ENCODE measurements around the gene MS4A2.

MS4A2 gene

DNA sequence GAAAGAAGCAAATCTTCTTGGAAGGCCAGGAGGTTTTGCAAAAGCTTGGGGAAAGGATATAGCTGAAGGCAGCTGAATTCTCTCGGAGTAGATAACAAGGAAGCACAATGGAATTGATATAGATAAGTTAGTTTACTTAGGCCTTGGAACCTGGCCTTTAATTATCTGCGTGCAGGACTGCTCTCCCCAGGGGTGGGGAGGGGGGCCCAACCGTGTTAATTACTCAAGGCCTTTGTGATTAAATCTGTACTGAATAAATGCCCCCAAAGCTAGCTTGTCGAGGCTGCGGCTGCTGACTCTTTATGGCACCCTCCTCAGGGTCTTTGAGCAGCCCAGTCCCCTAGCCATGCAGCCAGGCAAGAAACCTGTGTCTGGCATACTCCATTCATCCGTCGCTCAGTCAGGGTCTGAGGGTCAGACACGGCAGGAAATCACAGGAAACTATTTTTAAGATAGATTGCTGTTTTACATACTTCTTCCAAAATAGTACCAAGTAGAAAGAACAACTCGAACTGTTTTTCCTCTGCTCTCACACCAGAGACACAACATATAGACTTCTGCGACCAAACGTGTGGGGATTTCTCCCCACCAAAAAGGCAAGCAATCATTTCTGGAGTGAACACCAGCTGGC, 36.5 kb downstream of the MS4A2 start:
- no peak for TF ChIP-seq FOXP2 (optimal IDR thresholded peaks at IDR 0.05; ENCODE audit: borderline replicate concordance, extremely low read depth, extremely low read length, insufficient read depth)
- TF ChIP-seq REST (IDR thresholded peaks at IDR 0.05; ENCODE audit: insufficient read depth in 1 of 2, low read depth in 2 of 2, low read length in 2 of 2), result no peak
- no peak for TF ChIP-seq TAF1 (IDR thresholded peaks at IDR 0.05; ENCODE audit: borderline replicate concordance, insufficient read depth, low read length)
- TF ChIP-seq POLR2AphosphoS5 (IDR thresholded peaks at IDR 0.05; ENCODE audit: low read depth, low read length), result no peak
- TF ChIP-seq SIN3A (IDR thresholded peaks at IDR 0.05; ENCODE audit: borderline replicate concordance, insufficient read depth, low read length), result no peak

DNA sequence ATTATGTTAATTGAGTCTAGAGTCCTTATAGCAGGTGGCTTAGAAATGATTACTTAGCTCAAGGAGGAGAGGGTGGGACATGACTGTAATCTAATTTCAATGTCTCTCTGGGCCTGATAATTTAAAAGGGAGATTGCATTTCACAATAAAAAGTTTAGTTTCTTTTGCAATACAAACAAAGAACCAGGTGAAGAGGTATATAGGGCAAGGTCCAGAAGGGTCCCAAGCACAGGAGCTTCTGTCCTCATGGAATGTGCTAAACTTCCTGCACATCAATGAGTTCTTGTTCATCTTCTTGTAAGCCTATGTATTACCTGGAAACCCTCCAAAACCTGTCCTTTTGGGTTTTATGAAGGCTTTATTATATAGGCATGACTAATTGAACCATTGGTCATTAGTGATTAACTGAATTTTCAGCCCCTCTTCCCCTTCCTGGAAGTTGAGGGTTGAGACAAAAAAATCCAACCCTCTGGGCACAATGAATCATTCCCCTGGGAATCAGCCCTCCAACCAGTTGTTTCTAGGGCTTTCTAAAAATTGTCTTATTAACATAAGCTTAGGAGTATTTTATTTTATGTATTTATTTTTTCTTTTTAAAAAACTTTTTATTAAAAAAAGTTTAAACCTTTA, 37.6 kb downstream of the MS4A2 start:
- TF ChIP-seq SIN3A (IDR thresholded peaks at IDR 0.05; ENCODE audit: borderline replicate concordance, insufficient read depth, low read length) (no peak), TAF1 (IDR thresholded peaks at IDR 0.05; ENCODE audit: borderline replicate concordance, insufficient read depth, low read length) (no peak), REST (IDR thresholded peaks at IDR 0.05; ENCODE audit: insufficient read depth in 1 of 2, low read depth in 2 of 2, low read length in 2 of 2) (no peak), FOXP2 (optimal IDR thresholded peaks at IDR 0.05; ENCODE audit: borderline replicate concordance, extremely low read depth, extremely low read length, insufficient read depth) (no peak), POLR2AphosphoS5 (IDR thresholded peaks at IDR 0.05; ENCODE audit: low read depth, low read length) (no peak)

GRCh38 chr11:60127311-60127811, 38.9 kb downstream of the MS4A2 start:
- TF ChIP-seq POLR2AphosphoS5 (IDR thresholded peaks at IDR 0.05; ENCODE audit: low read depth, low read length), result no peak
- TF ChIP-seq SIN3A (IDR thresholded peaks at IDR 0.05; ENCODE audit: borderline replicate concordance, insufficient read depth, low read length), result no peak
- no peak for TF ChIP-seq FOXP2 (optimal IDR thresholded peaks at IDR 0.05; ENCODE audit: borderline replicate concordance, extremely low read depth, extremely low read length, insufficient read depth)

- TF ChIP-seq FOXP2 (optimal IDR thresholded peaks at IDR 0.05; ENCODE audit: borderline replicate concordance, extremely low read depth, extremely low read length, insufficient read depth) (no peak), SIN3A (IDR thresholded peaks at IDR 0.05; ENCODE audit: borderline replicate concordance, insufficient read depth, low read length) (no peak), POLR2AphosphoS5 (IDR thresholded peaks at IDR 0.05; ENCODE audit: low read depth, low read length) (no peak), REST (IDR thresholded peaks at IDR 0.05; ENCODE audit: insufficient read depth in 1 of 2, low read depth in 2 of 2, low read length in 2 of 2) (no peak), TAF1 (IDR thresholded peaks at IDR 0.05; ENCODE audit: borderline replicate concordance, insufficient read depth, low read length) (no peak)
Measured at GRCh38 chr11:60128376-60128775, 39.9 kb downstream of the MS4A2 start.

DNA sequence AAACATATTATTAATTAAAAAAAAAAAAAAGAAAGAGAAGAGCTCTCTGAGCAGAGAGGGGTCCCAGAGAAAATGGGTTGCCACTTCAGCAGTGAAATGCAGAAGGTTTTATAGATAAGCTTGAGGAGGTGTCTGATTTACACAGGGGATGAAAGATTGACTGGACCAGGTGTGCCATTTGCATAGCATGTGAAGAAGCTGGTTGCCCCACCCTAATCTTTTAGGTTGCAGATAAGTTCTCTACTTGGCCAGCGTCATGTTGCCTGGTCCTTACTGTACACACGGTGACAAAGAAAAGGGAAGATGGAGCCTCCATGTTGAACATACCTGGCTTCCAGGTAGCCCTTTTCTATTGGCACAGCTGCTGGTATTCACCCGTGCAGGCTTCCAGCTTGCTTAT, 41.4 kb downstream of the MS4A2 start:
- no peak for TF ChIP-seq SIN3A (IDR thresholded peaks at IDR 0.05; ENCODE audit: borderline replicate concordance, insufficient read depth, low read length)
- no peak for TF ChIP-seq POLR2AphosphoS5 (IDR thresholded peaks at IDR 0.05; ENCODE audit: low read depth, low read length)
- no peak for TF ChIP-seq TAF1 (IDR thresholded peaks at IDR 0.05; ENCODE audit: borderline replicate concordance, insufficient read depth, low read length)
- no peak for TF ChIP-seq FOXP2 (optimal IDR thresholded peaks at IDR 0.05; ENCODE audit: borderline replicate concordance, extremely low read depth, extremely low read length, insufficient read depth)
- no peak for TF ChIP-seq REST (IDR thresholded peaks at IDR 0.05; ENCODE audit: insufficient read depth in 1 of 2, low read depth in 2 of 2, low read length in 2 of 2)

All from PFSK-1 (cell line).